ENCODE measurements around the gene BAIAP2. TPM values are rescaled to one million over a fixed set of nuclear protein-coding genes. Genes with fewer than 3 reads are reported as not detected.

BAIAP2 gene
- total RNA-seq, 2 experiments from 2014 or later = 5.9 to 6.3 TPM

DNA sequence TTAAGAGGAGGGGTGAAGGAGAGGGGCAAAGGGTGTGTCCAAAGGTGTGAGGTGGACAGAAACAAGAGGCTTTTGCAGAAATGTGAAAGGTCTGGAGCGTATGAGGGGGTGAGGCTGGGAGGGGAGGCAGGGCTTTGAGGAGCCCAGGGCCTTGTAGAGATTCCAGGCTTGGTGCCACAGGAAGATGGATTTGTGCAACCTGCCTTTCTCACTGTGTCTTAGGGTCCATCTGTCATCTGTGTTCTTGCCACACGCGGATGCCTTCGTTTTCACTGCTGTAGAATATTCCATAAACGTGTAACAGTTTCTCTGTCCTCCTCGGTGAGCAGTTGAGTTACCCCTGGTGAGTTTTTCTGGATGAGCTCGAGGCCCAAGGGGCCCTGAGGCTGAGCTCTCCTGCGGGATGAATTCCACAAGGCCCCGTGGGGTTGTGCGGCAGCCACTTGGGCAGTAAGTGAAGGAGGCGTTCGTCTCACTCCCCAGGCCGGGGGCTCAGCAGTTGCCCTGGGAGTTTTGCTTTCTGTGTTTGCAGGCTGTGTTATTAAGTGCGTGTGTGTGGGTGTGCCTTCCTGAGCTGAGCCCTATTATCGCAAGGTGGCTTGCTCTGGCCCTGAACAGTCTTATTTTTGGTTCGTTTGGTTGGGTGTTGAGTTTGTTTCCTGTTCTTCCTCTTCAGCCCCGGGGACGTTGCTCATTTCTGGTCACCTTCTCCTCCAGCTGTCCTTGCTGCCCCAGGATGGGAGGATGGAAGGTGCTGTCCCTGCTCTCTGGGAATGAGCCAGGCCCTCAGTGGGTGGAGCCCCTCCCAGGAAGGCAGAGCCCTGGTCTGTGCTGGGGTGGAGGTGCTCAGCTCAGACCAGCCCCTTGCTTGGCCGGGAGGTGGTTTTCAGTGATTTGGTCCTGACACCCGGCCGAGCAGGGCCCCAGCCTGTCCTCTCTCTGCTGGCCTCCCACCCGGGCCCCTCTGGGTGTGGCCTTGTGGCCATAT, 28.4 kb downstream of the BAIAP2 start:
- no peak overlapping the region for H3K4me3 Mint-ChIP-seq
- H3K4me1 Mint-ChIP-seq (ENCODE audit: low read depth) = peaks cover under 1% of the 10 kb centered on the region
- H3K9me3 Mint-ChIP-seq = no peaks in the 10 kb centered on the region
- intact Hi-C loops (cut with micrococcal nuclease) = no loop called here
- no peak overlapping the region for H3K27ac Mint-ChIP-seq
- ATAC-seq = no peak
- DNase-seq = no peak
- no peaks in the 10 kb centered on the region for H3K36me3 Mint-ChIP-seq (ENCODE audit: low read depth)
- CTCF ChIA-PET = interaction anchor here (0.6 kb wide), 1 partner anchor 82 kb away, joined by 3 read pairs; no protein-coding TSS in a partner anchor
- H3K27me3 Mint-ChIP-seq = no peaks in the 10 kb centered on the region
- POLR2A ChIA-PET = no interaction called here
- TF ChIP-seq CTCF (IDR thresholded peaks at IDR 0.05) = no peak

- Mint-ChIP-seq H3K27me3 (no peaks in the 10 kb centered on the region), H3K4me1 (ENCODE audit: low read depth) (no peaks in the 10 kb centered on the region), H3K36me3 (ENCODE audit: low read depth) (no peaks in the 10 kb centered on the region), H3K4me3 (no peak overlapping the region), H3K27ac (no peak overlapping the region), H3K9me3 (no peaks in the 10 kb centered on the region)
- intact Hi-C loops (cut with micrococcal nuclease) = no loop called here
- ATAC-seq (no peak), DNase-seq (no peak)
- CTCF ChIA-PET = no interaction called here
- POLR2A ChIA-PET = no interaction called here
- TF ChIP-seq CTCF (IDR thresholded peaks at IDR 0.05) = no peak
Observed at GRCh38 chr17:81064678-81065475, 29.9 kb downstream of the BAIAP2 start.

DNA sequence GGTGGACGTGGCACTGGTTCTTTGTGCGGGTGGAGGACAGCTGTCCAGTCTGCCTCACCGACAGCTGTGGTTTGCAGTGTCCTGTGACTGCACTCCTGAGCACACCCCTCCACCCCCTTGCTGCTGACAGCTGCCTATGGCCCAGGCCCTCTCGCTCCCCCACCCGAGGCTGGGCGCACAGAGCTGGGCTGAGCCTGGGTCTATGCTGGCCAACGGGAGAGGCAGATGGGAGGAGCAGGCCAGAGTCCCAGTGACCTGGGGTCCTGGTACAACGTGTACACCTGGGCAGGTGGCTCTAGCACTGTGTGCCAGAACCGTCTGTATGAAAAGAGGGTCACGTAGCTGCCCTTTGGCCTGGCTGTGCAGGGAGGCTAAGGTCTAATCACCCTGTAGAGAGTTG, 30.5 kb downstream of the BAIAP2 start:
- TF ChIP-seq CTCF (IDR thresholded peaks at IDR 0.05) = no peak
- ChIA-PET POLR2A (no interaction called here), CTCF (no interaction called here)
- no peak overlapping the region for H3K27ac Mint-ChIP-seq
- no peak overlapping the region for H3K4me3 Mint-ChIP-seq
- no peaks in the 10 kb centered on the region for H3K36me3 Mint-ChIP-seq (ENCODE audit: low read depth)
- ATAC-seq = no peak
- intact Hi-C loops (cut with micrococcal nuclease) = no loop called here
- H3K9me3 Mint-ChIP-seq = no peaks in the 10 kb centered on the region
- no peaks in the 10 kb centered on the region for H3K4me1 Mint-ChIP-seq (ENCODE audit: low read depth)
- no peak for DNase-seq
- H3K27me3 Mint-ChIP-seq = no peaks in the 10 kb centered on the region

GRCh38 chr17:81066072-81066471, 31.1 kb downstream of the BAIAP2 start:
- Mint-ChIP-seq H3K4me3 (no peak overlapping the region), H3K36me3 (ENCODE audit: low read depth) (no peaks in the 10 kb centered on the region), H3K27ac (no peak overlapping the region), H3K4me1 (ENCODE audit: low read depth) (no peaks in the 10 kb centered on the region), H3K9me3 (no peaks in the 10 kb centered on the region), H3K27me3 (no peaks in the 10 kb centered on the region)
- CTCF ChIA-PET = no interaction called here
- ATAC-seq = no peak
- DNase-seq = no peak
- TF ChIP-seq CTCF (IDR thresholded peaks at IDR 0.05) = no peak
- POLR2A ChIA-PET = no interaction called here
- intact Hi-C loops (cut with micrococcal nuclease) = no loop called here

Measured in activated CD8-positive, alpha-beta T cell treated with anti-CD3 and anti-CD28 coated beads for 36 hours (primary cell).